ENCODE results near the gene KIR2DL1.
"Not testable (repeated sequence)": the region's sequence is repeated elsewhere in the genome, so short reads cannot be mapped to it uniquely, and the experiment has no call there.

KIR2DL1 gene

DNA sequence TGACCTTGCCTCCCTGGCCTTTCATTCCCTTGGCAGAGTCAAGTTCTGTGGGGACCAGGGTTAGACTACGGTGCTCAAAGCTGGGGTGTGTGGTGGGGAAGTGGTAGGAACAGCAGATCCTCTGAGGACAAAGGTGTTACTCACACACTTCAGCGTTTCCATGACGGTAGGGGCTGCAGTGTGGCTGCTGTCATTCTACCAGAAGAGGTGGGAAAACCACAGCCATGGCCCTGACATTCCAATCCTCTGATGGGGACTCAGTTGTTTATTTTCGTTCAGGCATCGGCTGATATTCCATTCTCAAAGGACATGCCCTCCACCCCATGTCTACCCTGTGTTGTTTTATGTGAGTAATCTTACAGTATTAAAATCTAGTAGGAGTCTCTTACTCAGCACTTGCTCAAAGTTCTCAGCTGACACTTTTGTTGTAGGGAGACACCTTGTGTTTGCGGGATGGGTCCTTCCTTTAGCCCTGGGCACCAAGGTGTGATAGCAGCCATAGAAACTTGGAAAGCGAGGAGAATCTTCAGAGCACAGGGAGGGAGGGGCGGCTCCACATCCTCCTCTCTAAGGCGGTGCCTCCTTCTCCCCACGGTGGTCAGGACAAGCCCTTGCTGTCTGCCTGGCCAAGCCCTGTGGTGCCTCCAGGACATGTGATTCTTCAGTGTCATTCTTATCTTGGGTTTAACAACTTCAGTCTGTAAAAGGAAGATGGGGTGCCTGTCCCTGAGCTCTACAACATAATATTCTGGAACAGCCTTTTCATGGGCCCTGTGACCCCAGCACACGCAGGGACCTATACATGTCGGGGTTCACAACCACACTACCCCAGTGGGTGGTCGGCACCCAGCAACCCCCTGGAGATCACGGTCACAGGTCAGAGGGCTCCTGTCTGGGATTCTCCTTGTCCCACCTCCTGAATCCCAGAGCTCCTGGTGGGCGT is 1.7 kb downstream of the KIR2DL1 start:
- DNase-seq (ENCODE audit: low read depth in 2 of 2, low spot score in 1 of 2), result peak in 1 of 2 donors; percentile 7

DNA sequence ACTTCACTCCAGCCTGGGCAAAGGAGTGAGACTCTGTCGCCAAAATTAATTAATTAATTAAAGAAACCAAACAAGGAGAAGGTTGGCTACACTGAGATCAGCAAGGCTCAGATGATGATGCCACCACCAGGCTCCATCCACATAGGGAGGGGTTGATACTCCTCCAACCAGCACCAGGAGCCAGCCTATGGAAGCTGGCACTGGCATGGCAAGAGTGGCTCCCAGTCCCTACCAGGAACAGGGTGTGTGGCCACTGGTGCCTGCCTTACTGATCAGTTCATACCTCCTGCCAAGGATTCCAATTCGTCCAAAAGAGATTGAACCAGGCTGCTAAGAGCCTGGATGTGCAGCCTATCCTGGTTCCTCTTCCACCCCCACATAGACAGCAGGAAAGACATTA is 3.1 kb downstream of the KIR2DL1 start:
- DNase-seq (ENCODE audit: low read depth in 2 of 2, low spot score in 1 of 2), result not testable (repeated sequence)

DNA sequence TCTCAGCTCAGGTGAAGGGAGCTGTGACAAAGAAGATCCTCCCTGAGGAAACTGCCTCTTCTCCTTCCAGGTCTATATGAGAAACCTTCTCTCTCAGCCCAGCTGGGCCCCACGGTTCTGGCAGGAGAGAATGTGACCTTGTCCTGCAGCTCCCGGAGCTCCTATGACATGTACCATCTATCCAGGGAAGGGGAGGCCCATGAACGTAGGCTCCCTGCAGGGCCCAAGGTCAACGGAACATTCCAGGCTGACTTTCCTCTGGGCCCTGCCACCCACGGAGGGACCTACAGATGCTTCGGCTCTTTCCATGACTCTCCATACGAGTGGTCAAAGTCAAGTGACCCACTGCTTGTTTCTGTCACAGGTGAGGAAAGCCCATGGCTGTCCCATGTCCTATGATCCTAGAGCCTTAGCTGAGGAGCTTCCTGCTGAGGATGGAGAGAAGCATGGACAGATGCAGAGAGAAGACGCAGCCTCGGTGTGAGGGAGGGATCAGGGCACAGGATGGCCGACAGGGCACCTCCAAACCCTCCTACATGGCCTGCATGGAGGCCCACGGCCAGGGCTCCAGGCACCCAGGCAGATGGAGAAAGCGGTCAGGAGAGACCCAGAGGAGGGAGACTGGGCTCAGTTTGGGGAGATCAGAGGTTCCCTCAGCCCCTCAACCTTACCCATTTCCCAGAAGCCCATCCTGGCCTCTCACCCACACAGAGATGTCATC is 5.7 kb downstream of the KIR2DL1 start:
- DNase-seq (ENCODE audit: low read depth in 2 of 2, low spot score in 1 of 2), result not testable (repeated sequence)

DNA sequence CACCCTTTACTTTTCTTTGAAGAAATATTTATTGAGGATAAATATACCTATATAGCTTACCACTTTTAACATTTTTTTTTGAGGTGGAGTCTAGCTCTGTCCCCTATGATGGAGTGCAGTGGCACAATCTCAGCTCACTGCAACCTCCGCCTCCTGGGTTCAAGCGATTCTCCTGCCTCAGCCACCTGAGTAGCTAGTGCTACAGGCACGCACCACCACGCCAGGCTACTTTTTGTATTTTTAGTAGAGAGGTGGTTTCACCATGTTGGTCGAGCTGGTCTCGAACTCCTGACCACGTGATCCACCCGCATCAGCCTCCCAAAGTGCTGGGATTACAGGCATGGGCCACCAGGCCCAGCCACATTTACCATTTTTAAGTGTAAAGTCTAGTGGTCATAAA is 6.2 kb downstream of the KIR2DL1 start:
- DNase-seq (ENCODE audit: low read depth in 2 of 2, low spot score in 1 of 2), result not testable (repeated sequence)

DNA sequence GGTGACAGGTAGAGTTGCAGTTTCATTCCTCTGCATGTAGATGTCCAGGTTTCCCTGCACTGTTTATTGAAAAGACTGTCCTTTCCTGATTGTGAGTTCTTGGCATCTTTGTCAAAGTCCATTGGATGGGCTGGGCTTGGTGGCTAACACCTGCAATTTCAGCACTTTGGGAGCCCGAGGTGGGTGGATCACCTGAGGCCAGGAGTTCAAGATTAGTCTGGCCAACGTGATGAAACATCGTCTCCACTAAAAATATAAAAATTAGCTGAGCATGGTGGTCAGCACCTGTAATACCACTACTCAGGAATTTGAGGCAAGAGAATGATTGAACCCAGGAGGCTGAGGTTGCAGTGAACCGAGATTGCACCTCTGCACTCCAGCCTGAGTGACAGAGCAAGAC is 8.3 kb downstream of the KIR2DL1 start:
- not testable (repeated sequence) for DNase-seq (ENCODE audit: low read depth in 2 of 2, low spot score in 1 of 2)

DNA sequence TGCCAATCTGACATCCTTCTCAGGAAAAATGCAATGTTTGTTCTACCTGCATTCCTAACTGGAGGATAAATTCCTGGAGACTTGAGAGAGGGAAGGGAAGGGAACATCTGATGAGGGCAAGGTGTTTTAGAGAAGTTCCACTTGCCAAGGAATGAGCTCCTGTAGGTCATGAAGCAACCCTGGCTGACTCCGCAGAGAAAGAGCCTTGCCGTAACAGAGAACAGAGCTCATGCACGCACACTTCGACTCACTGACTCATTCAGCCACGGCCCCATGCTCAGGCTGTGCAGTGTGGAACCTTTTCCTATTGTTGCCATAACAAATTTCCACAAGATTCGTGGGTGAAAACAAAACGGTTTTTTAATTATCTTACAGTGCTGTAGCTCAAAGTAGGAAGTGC is 9.3 kb downstream of the KIR2DL1 start:
- DNase-seq (ENCODE audit: low read depth in 2 of 2, low spot score in 1 of 2), result not testable (repeated sequence)

DNA sequence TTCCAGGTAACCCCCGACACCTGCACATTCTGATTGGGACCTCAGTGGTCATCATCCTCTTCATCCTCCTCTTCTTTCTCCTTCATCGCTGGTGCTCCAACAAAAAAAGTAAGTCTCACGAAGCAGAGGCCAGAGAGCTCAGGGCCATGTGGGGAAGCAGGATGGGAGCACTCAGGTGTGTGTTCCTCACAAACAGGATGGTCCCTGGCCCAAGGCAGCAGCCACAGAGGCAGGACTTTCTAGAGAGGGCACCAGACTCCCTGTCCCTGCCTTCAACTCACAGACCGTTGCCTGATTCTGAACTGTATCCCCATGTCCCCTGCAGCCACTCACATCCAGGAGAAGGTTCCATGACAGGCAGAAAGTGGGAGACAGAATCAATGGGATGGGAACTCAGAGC is 13.3 kb downstream of the KIR2DL1 start:
- not testable (repeated sequence) for DNase-seq (ENCODE audit: low read depth in 2 of 2, low spot score in 1 of 2)

DNA sequence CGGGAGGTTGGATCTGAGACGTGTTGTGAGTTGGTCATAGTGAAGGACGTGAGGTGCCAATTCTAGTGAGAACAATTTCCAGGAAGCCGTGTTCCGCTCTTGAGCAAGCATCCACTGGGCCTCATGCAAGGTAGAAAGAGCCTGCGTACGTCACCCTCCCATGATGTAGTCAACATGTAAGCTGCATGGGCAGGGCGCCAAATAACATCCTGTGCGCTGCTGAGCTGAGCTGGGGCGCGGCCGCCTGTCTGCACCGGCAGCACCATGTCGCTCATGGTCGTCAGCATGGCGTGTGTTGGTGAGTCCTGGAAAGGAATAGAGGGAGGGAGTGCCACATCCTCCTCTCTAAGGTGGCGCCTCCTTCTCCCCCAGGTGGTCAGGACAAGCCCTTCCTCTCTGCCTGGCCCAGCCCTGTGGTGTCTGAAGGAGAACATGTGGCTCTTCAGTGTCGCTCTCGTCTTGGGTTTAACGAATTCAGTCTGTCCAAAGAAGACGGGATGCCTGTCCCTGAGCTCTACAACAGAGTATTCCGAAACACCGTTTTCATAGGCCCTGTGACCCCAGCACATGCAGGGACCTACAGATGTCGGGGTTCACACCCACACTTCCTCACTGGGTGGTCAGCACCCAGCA is 16.6 kb downstream of the KIR2DL1 start:
- DNase-seq (ENCODE audit: low read depth in 2 of 2, low spot score in 1 of 2), result not testable (repeated sequence)

DNA sequence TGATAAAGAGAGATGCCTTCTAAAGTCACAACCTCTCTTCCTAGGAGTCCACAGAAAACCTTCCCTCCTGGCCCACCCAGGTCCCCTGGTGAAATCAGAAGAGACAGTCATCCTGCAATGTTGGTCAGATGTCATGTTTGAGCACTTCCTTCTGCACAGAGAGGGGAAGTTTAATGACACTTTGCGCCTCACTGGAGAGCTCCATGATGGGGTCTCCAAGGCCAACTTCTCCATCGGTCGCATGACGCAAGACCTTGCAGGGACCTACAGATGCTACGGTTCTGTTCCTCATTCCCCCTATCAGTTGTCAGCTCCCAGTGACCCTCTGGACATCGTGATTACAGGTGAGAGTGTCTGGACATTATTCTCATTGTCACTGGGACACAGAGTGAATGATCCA is 18.6 kb downstream of the KIR2DL1 start:
- not testable (repeated sequence) for DNase-seq (ENCODE audit: low read depth in 2 of 2, low spot score in 1 of 2)

DNA sequence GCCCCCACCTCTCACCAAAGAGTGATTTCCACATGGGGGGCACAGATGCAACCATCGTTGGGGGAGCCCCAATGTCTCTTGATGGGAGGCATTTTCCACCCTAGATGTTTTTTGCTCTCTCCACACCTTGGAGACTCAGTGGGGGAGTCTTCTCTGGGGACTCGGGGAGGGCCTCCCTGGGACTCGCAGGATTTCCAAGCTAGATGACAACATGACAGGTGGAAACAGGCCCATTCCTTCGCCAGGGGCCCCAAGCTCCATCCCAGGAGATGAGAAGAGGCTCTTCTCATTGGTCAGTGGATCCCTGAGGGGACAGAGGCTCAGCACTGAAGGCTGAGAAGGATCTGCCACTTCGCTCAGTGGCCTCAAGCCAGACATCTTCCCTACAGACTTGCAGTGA is 21.1 kb downstream of the KIR2DL1 start:
- DNase-seq (ENCODE audit: low read depth in 2 of 2, low spot score in 1 of 2), result no peak

DNA sequence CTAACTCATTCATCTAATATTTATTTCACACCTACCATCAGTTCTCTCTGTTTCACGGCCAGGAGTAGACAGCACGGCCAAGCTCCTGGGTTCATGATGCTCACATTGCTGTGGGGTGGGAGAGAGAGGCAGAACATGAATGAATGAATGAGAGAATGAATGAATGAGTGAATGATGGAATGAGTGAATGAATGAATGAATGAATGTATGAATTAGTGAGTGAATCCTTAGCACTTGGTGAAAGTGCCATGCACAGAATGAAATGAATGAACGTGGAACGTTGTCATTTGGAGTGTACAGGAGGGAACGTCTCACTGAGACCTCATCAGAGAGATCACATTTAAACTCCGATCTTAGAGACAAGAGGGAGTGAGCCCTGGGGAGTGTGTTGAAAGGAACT is 21.9 kb downstream of the KIR2DL1 start:
- DNase-seq (ENCODE audit: low read depth in 2 of 2, low spot score in 1 of 2), result no peak

DNA sequence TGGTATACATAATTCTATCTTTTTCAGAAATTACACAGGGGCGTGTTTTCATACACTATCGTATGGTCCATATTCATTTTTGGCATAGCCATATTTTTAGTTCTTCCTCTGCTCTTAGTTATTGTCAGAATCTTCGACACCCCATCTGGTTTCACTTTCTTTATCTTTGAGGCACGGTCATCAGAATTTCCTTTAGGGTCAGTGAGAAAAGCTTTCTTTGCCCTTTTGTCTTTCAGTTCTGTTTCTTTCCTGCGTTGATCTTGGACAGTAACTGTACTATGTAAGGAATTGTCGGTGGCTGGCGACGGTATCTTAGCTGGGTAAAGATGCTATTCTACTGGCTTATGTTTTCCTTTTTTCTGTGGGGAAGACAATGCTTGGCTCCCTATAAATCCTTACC is 23.2 kb downstream of the KIR2DL1 start:
- DNase-seq (ENCODE audit: low read depth in 2 of 2, low spot score in 1 of 2), result no peak

DNA sequence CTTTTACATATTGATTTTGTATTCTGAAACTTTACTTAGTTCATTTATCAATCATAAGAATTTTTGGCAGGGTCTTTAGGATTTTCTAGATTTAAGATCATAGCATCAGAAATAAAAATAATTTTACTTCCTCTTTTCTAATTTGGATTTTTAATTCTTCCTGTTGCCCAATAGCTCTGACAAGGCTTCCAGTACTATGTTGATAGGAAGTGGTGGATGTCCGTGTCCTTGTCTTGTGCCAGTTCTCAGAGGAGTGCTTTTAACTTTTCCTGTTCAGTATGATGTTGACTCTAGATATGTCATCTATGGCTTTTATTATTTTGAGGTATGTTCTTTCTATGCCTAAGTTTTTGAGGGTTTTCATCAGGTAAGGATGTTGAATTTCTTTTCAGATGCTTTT is 26.2 kb downstream of the KIR2DL1 start:
- DNase-seq (ENCODE audit: low read depth in 2 of 2, low spot score in 1 of 2), result no peak

DNA sequence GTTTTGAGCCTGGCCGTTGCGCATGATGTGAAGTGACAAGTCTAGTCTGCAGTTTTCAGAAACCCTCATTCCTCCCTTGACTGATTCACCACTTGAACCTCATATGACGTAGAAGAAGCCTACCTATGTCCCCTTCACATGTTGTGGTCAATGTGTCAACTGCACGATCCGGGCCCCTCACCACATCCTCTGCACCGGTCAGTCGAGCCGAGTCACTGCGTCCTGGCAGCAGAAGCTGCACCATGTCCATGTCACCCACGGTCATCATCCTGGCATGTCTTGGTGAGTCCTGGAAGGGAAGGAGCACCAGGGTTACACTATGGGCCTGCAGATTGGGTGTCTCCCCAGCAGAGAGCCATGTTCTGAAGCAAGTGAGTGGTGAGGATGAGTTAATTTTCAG is 33.8 kb downstream of the KIR2DL1 start, which contains the start of gene KIR2DL4:
Gene KIR2DL4, plus strand, starts transcription at position 201 of the 400 bp plus-strand sequence. Its CDS starts 42 bp downstream, at position 243.
- DNase-seq (ENCODE audit: low read depth in 2 of 2, low spot score in 1 of 2), result peak in 1 of 2 donors; percentile 18

DNA sequence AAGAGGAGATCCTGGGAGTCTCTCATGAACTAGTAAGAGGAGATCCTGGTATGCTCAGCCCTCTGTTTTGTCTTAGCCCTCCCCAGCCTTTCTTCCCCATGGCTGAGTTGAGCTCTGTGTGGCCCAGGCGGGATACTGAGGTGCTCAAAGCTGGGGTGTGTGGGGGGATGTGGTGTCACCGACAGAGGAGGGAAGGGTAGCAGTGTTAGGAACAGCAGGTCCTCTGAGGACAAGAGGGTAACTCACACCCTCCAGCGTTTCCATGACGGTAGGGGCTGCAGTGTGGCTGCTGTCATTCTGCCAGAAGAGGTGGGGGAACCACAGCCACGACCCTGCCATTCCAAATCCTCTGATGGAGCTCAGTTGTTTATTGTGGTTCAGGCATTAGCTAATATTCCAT is 34.5 kb downstream of the KIR2DL1 start:
- no peak for DNase-seq (ENCODE audit: low read depth in 2 of 2, low spot score in 1 of 2)

DNA sequence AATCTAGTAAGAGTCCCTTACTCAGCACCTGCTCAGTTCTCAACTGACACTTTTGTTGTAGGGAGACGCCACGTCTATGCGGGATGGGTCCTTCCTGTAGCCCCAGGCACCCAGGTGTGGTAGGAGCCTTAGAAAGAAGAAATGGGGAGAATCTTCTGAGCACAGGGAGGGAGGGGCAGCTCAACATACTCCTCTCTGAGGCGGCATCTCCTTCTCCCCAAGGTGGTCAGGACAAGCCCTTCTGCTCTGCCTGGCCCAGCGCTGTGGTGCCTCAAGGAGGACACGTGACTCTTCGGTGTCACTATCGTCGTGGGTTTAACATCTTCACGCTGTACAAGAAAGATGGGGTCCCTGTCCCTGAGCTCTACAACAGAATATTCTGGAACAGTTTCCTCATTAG is 35.0 kb downstream of the KIR2DL1 start:
- no peak for DNase-seq (ENCODE audit: low read depth in 2 of 2, low spot score in 1 of 2)

DNA sequence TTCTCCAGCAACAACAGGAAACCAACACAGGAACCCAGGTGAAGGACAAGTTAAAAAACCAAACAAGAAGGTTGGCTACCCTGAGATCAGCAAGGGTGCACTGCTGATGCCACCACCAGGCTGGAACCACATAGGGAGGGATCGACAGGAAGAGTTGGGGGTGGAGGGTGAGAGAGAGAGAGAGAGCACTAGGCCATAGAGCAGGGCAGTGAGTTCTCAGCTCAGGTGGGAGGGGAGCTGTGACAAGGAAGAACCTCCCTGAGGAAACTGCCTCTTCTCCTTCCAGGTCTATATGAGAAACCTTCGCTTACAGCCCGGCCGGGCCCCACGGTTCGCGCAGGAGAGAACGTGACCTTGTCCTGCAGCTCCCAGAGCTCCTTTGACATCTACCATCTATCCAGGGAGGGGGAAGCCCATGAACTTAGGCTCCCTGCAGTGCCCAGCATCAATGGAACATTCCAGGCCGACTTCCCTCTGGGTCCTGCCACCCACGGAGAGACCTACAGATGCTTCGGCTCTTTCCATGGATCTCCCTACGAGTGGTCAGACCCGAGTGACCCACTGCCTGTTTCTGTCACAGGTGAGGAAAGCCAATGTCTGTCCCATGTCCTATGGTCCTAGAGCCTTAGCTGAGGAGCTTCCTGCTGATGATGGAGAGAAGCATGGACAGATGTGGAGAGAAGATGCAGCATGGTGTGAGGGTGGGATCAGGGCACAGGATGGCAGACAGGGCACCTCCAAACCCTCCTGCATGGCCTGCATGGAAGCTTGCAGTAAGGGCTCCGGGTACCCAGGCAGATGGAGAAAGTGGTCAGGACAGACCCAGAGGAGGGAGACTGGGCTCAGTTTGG is 36.3 kb downstream of the KIR2DL1 start:
- DNase-seq (ENCODE audit: low read depth in 2 of 2, low spot score in 1 of 2), result no peak

DNA sequence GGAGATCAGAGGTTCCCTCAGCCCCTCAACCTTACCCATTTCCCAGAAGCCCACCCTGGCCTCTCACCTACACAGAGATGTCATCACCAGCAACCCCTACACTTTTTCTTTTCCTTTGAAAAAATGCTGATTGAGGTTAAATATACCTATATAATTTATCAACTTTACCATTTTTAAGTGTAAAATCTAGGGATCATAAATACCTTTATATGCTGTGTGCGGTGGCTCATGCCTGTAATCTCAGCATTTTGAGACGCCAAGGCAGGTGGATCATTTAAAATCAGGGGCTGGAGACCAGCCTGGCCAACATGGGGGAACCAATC is 36.9 kb downstream of the KIR2DL1 start:
- no peak for DNase-seq (ENCODE audit: low read depth in 2 of 2, low spot score in 1 of 2)

DNA sequence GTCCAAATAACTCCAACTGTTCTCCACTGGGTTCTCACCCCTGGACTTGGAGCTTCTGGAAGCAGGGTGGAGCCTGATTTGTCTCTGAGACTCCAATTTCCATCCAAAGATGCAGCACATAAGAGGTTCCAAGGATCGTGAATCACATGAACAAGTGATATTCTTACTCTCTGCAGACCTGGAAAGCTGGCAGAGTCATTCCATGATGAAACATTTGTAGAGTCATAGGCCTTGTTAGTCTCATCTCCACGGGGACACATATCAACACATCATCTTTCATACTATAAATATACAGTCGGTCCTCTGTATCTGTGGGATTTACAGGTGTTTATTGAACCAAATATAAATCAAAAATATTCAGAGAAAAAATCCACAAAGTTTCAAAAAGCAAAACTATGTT is 45.0 kb downstream of the KIR2DL1 start:
- not testable (repeated sequence) for DNase-seq (ENCODE audit: low read depth in 2 of 2, low spot score in 1 of 2)

DNA sequence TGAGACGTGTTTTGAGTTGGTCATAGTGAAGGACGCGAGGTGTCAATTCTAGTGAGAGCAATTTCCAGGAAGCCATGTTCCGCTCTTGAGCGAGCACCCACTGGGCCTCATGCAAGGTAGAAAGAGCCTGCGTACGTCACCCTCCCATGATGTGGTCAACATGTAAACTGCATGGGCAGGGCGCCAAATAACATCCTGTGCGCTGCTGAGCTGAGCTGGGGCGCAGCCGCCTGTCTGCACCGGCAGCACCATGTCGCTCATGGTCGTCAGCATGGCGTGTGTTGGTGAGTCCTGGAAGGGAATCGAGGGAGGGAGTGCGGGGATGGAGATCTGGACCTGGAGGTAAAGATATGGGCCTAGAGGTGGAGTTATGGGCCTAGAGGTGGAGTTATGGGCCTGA is 46.7 kb downstream of the KIR2DL1 start, which contains the start of gene KIR3DL1:
Gene KIR3DL1, plus strand, starts transcription at position 218 of the 400 bp plus-strand sequence.
- not testable (repeated sequence) for DNase-seq (ENCODE audit: low read depth in 2 of 2, low spot score in 1 of 2)
